WTC11 (cell line): Measurements from ENCODE around the gene FLNA. TPM values are rescaled to one million over a fixed set of nuclear protein-coding genes. Genes with fewer than 3 reads are reported as not detected.

ENCODE experiments used
- ATAC-seq: fragments of 200-7000 bp; cut with Tn5 transposase; 2 replicates; pipeline ENCODE4 v1.10.0; 2021; ENCODE audit warnings: mild to moderate bottlenecking, moderate library complexity
- CTCF ChIA-PET: fragments of 300-600 bp; sonication (Branson Sonifier 250); formaldehyde crosslinking; loops from one replicate; lab custom pipeline; 2021; ENCODE audit warnings: antibody characterized with exemption; lab: Charles Lee
- POLR2A ChIA-PET: fragments of 350-600 bp; sonication (Branson Sonifier 250); formaldehyde crosslinking; loops from one replicate; lab custom pipeline; 2021; ENCODE audit warnings: antibody characterized with exemption; lab: Charles Lee
- DNase-seq: peaks from one replicate; pipeline ENCODE4 v3.0.0; 2021; ENCODE audit warnings: low spot score
- H3K27ac Mint-ChIP-seq: 2 replicates; pipeline ENCODE4 v1.8.0; 2021; ENCODE audit warnings: mixed read lengths
- H3K27me3 Mint-ChIP-seq: 2 replicates; pipeline ENCODE4 v1.8.0; 2021; ENCODE audit warnings: low read depth, mild to moderate bottlenecking, moderate library complexity, mixed read lengths
- H3K36me3 Mint-ChIP-seq: 2 replicates; pipeline ENCODE4 v1.8.0; 2021; ENCODE audit warnings: mixed read lengths
- H3K4me1 Mint-ChIP-seq: 2 replicates; pipeline ENCODE4 v1.8.0; 2022; ENCODE audit warnings: mixed read lengths
- H3K4me3 Mint-ChIP-seq: 2 replicates; pipeline ENCODE4 v1.8.0; 2021; ENCODE audit warnings: mild to moderate bottlenecking, moderate library complexity, mixed read lengths
- H3K9me3 Mint-ChIP-seq: 2 replicates; pipeline ENCODE4 v1.8.0; 2021; ENCODE audit warnings: mixed read lengths
- AR ChIP-seq: fragments of 250-450 bp; sonication (Bioruptor Pico); IDR thresholded peaks from 2 replicates; pipeline ENCODE4 v1.9.0; 2021; ENCODE audit warnings: mild to moderate bottlenecking
- ATF1 ChIP-seq: sonication (generic); formaldehyde crosslinking; IDR thresholded peaks from 2 replicates; pipeline ENCODE4 v1.8.1; 2023; ENCODE audit warnings: mild to moderate bottlenecking, moderate library complexity, missing genetic modification reagents
- E2F1 ChIP-seq: sonication (generic); formaldehyde crosslinking; IDR thresholded peaks from 2 replicates; pipeline ENCODE4 v1.8.0; 2022; ENCODE audit warnings: mild to moderate bottlenecking, missing genetic modification reagents
- ESRRA ChIP-seq: sonication (generic); formaldehyde crosslinking; IDR thresholded peaks from 2 replicates; pipeline ENCODE4 v1.8.1; 2022; ENCODE audit warnings: mild to moderate bottlenecking, missing genetic modification reagents, borderline replicate concordance
- GRHL2 ChIP-seq: fragments of 250-450 bp; sonication (Bioruptor Pico); IDR thresholded peaks from 2 replicates; pipeline ENCODE4 v1.8.0; 2022; ENCODE audit warnings: mild to moderate bottlenecking, moderate library complexity; ENCODE audit not compliant: insufficient replicate concordance, severe bottlenecking
- HMGXB4 ChIP-seq: sonication (generic); formaldehyde crosslinking; IDR thresholded peaks from 2 replicates; pipeline ENCODE4 v1.8.1; 2023; ENCODE audit warnings: mild to moderate bottlenecking, moderate library complexity, missing genetic modification reagents
- KAT7 ChIP-seq: sonication (generic); formaldehyde crosslinking; IDR thresholded peaks from 2 replicates; pipeline ENCODE4 v1.8.1; 2023; ENCODE audit warnings: missing genetic modification reagents, mild to moderate bottlenecking, borderline replicate concordance
- MLX ChIP-seq: sonication (generic); formaldehyde crosslinking; IDR thresholded peaks from 2 replicates; pipeline ENCODE4 v1.8.1; 2023; ENCODE audit warnings: mild to moderate bottlenecking, missing genetic modification reagents, moderate library complexity
- NR3C1 ChIP-seq: sonication (generic); formaldehyde crosslinking; conservative IDR thresholded peaks from 2 replicates; pipeline ENCODE4 v1.8.1; 2023; ENCODE audit warnings: low read depth, mild to moderate bottlenecking, missing genetic modification reagents
- RELA ChIP-seq: sonication (generic); formaldehyde crosslinking; IDR thresholded peaks from 2 replicates; pipeline ENCODE4 v1.8.1; 2022; ENCODE audit warnings: missing genetic modification reagents, mild to moderate bottlenecking, borderline replicate concordance
- SP1 ChIP-seq: sonication (generic); formaldehyde crosslinking; conservative IDR thresholded peaks from 2 replicates; pipeline ENCODE4 v1.8.1; 2022; ENCODE audit warnings: missing genetic modification reagents
- TEAD1 ChIP-seq: sonication (generic); formaldehyde crosslinking; IDR thresholded peaks from 2 replicates; pipeline ENCODE4 v1.8.0; 2022; ENCODE audit warnings: mild to moderate bottlenecking, missing genetic modification reagents
- USF1 ChIP-seq: sonication (generic); formaldehyde crosslinking; IDR thresholded peaks from 2 replicates; pipeline ENCODE4 v1.8.0; 2022; ENCODE audit warnings: mild to moderate bottlenecking, missing genetic modification reagents
- ZBTB43 ChIP-seq: sonication (generic); formaldehyde crosslinking; IDR thresholded peaks from 2 replicates; pipeline ENCODE4 v1.8.1; 2023; ENCODE audit warnings: mild to moderate bottlenecking, missing genetic modification reagents
- ZNF138 ChIP-seq: sonication (generic); formaldehyde crosslinking; conservative IDR thresholded peaks from 2 replicates; pipeline ENCODE4 v1.8.1; 2022; ENCODE audit warnings: mild to moderate bottlenecking, moderate library complexity, missing genetic modification reagents
- ZNF263 ChIP-seq: sonication (generic); formaldehyde crosslinking; IDR thresholded peaks from 2 replicates; pipeline ENCODE4 v1.8.1; 2022; ENCODE audit warnings: low read depth, mild to moderate bottlenecking, moderate library complexity, missing genetic modification reagents
- ZNF281 ChIP-seq: sonication (generic); formaldehyde crosslinking; IDR thresholded peaks from 2 replicates; pipeline ENCODE4 v1.8.0; 2023; ENCODE audit warnings: mild to moderate bottlenecking, missing genetic modification reagents
- ZNF423 ChIP-seq: fragments of 250-450 bp; sonication (Bioruptor Pico); IDR thresholded peaks from 2 replicates; pipeline ENCODE4 v2.1.2; 2022; ENCODE audit warnings: mild to moderate bottlenecking, moderate library complexity
- ZNF532 ChIP-seq: fragments of 250-450 bp; sonication (Bioruptor Pico); IDR thresholded peaks from 2 replicates; pipeline ENCODE4 v1.9.0; 2021; ENCODE audit warnings: mild to moderate bottlenecking, borderline replicate concordance
- ZNF671 ChIP-seq: fragments of 250-450 bp; sonication (Bioruptor Pico); IDR thresholded peaks from 2 replicates; pipeline ENCODE4 v1.8.0; 2021; ENCODE audit warnings: mild to moderate bottlenecking
- total RNA-seq: library from RNA; stranded (reverse); gene quantifications from 3 replicates; pipeline ENCODE4 v1.2.3, GENCODE V29; 2021

Gene FLNA
- total RNA-seq, 1 experiment from 2014 or later = 1,017 TPM

GRCh38 chrX:154357205-154357604 lies 17.2 kb downstream of the FLNA start (continued):
- TF ChIP-seq ZNF138 (CRISPR knock-in tag) (no peak), MLX (CRISPR knock-in tag) (no peak), E2F1 (CRISPR knock-in tag) (no peak), SP1 (CRISPR knock-in tag) (no peak), ZBTB43 (no peak), ATF1 (no peak), RELA (CRISPR knock-in tag) (no peak)

- Mint-ChIP-seq H3K27me3 (no peaks in the 10 kb centered on the region), H3K27ac (no peak overlapping the region), H3K4me3 (no peak overlapping the region), H3K9me3 (no peaks in the 10 kb centered on the region), H3K36me3 (peaks cover 35% of the 10 kb centered on the region), H3K4me1 (no peaks in the 10 kb centered on the region)
- ChIA-PET POLR2A (interaction anchor here (1.2 kb wide), 1 partner anchor 17 kb away, joined by 3 read pairs; no protein-coding TSS in a partner anchor), CTCF (interaction anchor here (1.8 kb wide), 1 partner anchor 17 kb away, joined by 7 read pairs; no protein-coding TSS in a partner anchor)
- DNase-seq = no peak
- no peak for ATAC-seq
- TF ChIP-seq ZNF671 = no peak
- TF ChIP-seq TEAD1 (CRISPR knock-in tag) = no peak
- no peak for TF ChIP-seq ZNF263
- TF ChIP-seq ZNF532 = no peak
- no peak for TF ChIP-seq NR3C1 (CRISPR knock-in tag)
- no peak for TF ChIP-seq AR
- no peak for TF ChIP-seq HMGXB4 (CRISPR knock-in tag)
- TF ChIP-seq KAT7 (CRISPR knock-in tag) = no peak
- no peak for TF ChIP-seq USF1 (CRISPR knock-in tag)
- no peak for TF ChIP-seq ZNF281 (CRISPR knock-in tag)
- no peak for TF ChIP-seq GRHL2 (CRISPR knock-in tag)
- TF ChIP-seq ESRRA (CRISPR knock-in tag) = no peak
- no peak for TF ChIP-seq ZNF423 (CRISPR knock-in tag)
These were observed 17.8 kb downstream of the FLNA start for GRCh38 chrX:154356596-154356995.
